Heart left ventricle (tissue), 16 donors: ENCODE measurements around the gene TPRG1L. TPM values are rescaled to one million over a fixed set of nuclear protein-coding genes. Genes with fewer than 3 reads are reported as not detected.

ENCODE experiments used
- ATAC-seq, 4 donors: fragments of 200-7000 bp; cut with Tn5 transposase; one replicate each; pipeline ENCODE4 v1.9.1; 2020 to 2022; ENCODE audit warnings: moderate library complexity in 4 of 4, mild to moderate bottlenecking in 3 of 4, moderate number of reproducible peaks in 1 of 4
- DNase-seq, 5 donors: peaks; one replicate each; pipeline ENCODE4 v3.0.0-alpha.2; 2020
- H3K27ac ChIP-seq, 12 donors: fragments of 200-600 bp; sonication (generic) in 4 of 12; one replicate each; pipeline versions ENCODE4 v1.5.0 to v1.8.0; 2016 to 2022; ENCODE audit warnings: mild to moderate bottlenecking in 2 of 12
- H3K27me3 ChIP-seq, 9 donors: fragments of 200-600 bp; sonication (generic) in 2 of 9; one replicate each; pipeline versions ENCODE4 v1.5.1 to v1.8.0; 2016 to 2022; ENCODE audit warnings: mild to moderate bottlenecking in 3 of 9
- H3K36me3 ChIP-seq, 9 donors: fragments of 200-600 bp; sonication (generic) in 2 of 9; one replicate each; pipeline versions ENCODE4 v1.5.0 to v1.8.0; 2018 to 2022; ENCODE audit warnings: mild to moderate bottlenecking in 2 of 9
- H3K4me1 ChIP-seq, 12 donors: fragments of 200-600 bp; sonication (generic) in 4 of 12; one replicate each; pipeline versions ENCODE4 v1.5.0 to v1.8.0; 2016 to 2022; ENCODE audit warnings: mild to moderate bottlenecking in 3 of 12
- H3K4me3 ChIP-seq, 12 donors: fragments of 200-600 bp; sonication (generic) in 4 of 12; one replicate each; pipeline versions ENCODE4 v1.5.0 to v1.8.0; 2017 to 2022; ENCODE audit warnings: mild to moderate bottlenecking in 9 of 12, moderate library complexity in 4 of 12
- H3K9me3 ChIP-seq, 12 donors: fragments of 200-600 bp; sonication (generic) in 4 of 12; one replicate each; pipeline versions ENCODE4 v1.5.0 to v1.8.0; 2016 to 2022; ENCODE audit warnings: mild to moderate bottlenecking in 1 of 12
- POLR2A ChIP-seq, 2 donors: fragments of 450-650 bp; IDR thresholded peaks; one replicate each; pipeline ENCODE4 v1.6.1; 2017; ENCODE audit warnings: antibody characterized with exemption in 2 of 2, mild to moderate bottlenecking in 2 of 2, moderate library complexity in 2 of 2
- WGBS, 4 donors: extraction: QIAGEN DNeasy Blood & Tissue Kit in 2 of 4; methylation state at CpG; one replicate each; pipeline versions ENCODE4 v1.1.5 to v1.1.7; 2013 to 2018; 5-methylcytosine and 5-hydroxymethylcytosine counted together
- intact Hi-C, 10 donors: fragments of 100-400 bp; cut with DNase I; formaldehyde crosslinking; loops; one replicate each; pipeline versions ENCODE4 v1.11.1 to v1.14.2; 2022
- polyA plus RNA-seq, 2 donors: library from polyadenylated mRNA; stranded (reverse); fragments of 200-250 nt; gene quantifications; one replicate each; pipeline ENCODE4 v1.2.3, GENCODE V29; 2013
- total RNA-seq, 9 donors: library from RNA; depleted of rRNA in 2 of 9; stranded (reverse); fragments of >200 nt in 2 of 9; fragmentation: NEBNext Ultra II Directional in 3 of 9; extraction: Animal tissue kit (Norgen Biotek cat#: 25700) in 3 of 9; gene quantifications; one replicate each; pipeline versions ENCODE4 v1.1.0 to v1.2.4, GENCODE V29; 2016 to 2023
- TF ChIP-seq, protein P1 (sequence below), 12 donors: fragments of 200-600 bp; sonication (generic) in 4 of 12; IDR thresholded peaks; one replicate each; pipeline versions ENCODE4 v1.5.0 to v1.8.0; 2018 to 2022; ENCODE audit warnings: antibody characterized with exemption in 12 of 12, mild to moderate bottlenecking in 5 of 12
- donor health status: ischemic (EF 13 %, LVEDD 7.1; RV severe dilation, severe dysfunction).
- donor health status: healthy with polysubstance abuse.
- donor health status: DM: no; HTN: yes; CAD: no.
- donor health status: DM: no; HTN: no; CAD: no.
- donor health status: ischemic (EF 25% LVEDD 6.9; RV normal size, moderate dysfunction).
- donor health status: ischemic (EF 25% LVEDD 5.7; RV mildly dilated, moderate dysfunction).
- donor health status: healthy.
- donor health status: DM: yes; HTN: yes; CAD: no.
- donor health status: ischemic (EF 35%, LVEDD 5.7; RV mildly dilated, moderate dysfunction).
- donor health status: nonischemic (EF 11% LVEDD 7.7; RV severe dilation, severe dysfunction).
- donor health status: DM: yes; HTN: yes; CAD: no.
- donor health status: PGD.
- donor health status: ischemic (EF 29% LVEDD 5.4; RV normal size, mild dysfunction).
- donor health status: nonischemic (EF 23%, LVEDD 6.1; RV moderate dilation, normal function).

TPRG1L gene
- total and polyA plus RNA-seq, 11 donors = 24.2 to 58.0 (median 48.8) TPM

DNA sequence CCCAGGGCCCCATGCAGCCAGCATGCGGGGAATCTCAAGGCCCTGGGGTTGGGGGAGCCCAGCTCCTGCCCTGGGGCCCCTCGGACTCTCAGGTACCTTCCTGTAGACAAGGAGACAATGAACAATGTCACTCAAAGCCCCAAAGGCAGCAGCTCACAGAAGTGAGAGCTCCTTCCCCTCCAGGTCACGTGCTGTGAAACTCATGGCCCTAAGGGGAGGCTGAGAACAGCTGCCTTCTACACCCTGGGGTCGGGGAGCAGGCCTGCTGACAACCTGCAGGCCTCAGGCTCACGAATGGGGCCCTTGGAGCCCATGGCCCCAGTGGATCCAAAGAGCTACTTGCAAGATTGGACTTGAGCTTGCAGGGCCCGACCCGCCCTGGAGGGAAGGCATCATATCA lies 16.7 kb upstream of the TPRG1L start:
- H3K9me3 ChIP-seq = no peaks in the 10 kb centered on the region
- TF ChIP-seq, protein P1, sequence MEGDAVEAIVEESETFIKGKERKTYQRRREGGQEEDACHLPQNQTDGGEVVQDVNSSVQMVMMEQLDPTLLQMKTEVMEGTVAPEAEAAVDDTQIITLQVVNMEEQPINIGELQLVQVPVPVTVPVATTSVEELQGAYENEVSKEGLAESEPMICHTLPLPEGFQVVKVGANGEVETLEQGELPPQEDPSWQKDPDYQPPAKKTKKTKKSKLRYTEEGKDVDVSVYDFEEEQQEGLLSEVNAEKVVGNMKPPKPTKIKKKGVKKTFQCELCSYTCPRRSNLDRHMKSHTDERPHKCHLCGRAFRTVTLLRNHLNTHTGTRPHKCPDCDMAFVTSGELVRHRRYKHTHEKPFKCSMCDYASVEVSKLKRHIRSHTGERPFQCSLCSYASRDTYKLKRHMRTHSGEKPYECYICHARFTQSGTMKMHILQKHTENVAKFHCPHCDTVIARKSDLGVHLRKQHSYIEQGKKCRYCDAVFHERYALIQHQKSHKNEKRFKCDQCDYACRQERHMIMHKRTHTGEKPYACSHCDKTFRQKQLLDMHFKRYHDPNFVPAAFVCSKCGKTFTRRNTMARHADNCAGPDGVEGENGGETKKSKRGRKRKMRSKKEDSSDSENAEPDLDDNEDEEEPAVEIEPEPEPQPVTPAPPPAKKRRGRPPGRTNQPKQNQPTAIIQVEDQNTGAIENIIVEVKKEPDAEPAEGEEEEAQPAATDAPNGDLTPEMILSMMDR (IDR thresholded peaks at IDR 0.05) = no peak
- no peak for TF ChIP-seq POLR2A (IDR thresholded peaks at IDR 0.05)
- no peak overlapping the region for H3K4me3 ChIP-seq
- no peak overlapping the region for H3K27ac ChIP-seq
- no peaks in the 10 kb centered on the region for H3K36me3 ChIP-seq
- intact Hi-C loops = no loop called here
- 89 to 94% (median 92%) methylated on average over 2 to 7 of the region's 7 CpGs for WGBS, 4 donors
- H3K27me3 ChIP-seq = peaks cover 13 to 68% (median 28%) of the 10 kb centered on the region in 9 donors
- ATAC-seq = no peak
- peaks cover 0 to 22% (median 10%) of the 10 kb centered on the region in 12 donors for H3K4me1 ChIP-seq
- DNase-seq = no peak

DNA sequence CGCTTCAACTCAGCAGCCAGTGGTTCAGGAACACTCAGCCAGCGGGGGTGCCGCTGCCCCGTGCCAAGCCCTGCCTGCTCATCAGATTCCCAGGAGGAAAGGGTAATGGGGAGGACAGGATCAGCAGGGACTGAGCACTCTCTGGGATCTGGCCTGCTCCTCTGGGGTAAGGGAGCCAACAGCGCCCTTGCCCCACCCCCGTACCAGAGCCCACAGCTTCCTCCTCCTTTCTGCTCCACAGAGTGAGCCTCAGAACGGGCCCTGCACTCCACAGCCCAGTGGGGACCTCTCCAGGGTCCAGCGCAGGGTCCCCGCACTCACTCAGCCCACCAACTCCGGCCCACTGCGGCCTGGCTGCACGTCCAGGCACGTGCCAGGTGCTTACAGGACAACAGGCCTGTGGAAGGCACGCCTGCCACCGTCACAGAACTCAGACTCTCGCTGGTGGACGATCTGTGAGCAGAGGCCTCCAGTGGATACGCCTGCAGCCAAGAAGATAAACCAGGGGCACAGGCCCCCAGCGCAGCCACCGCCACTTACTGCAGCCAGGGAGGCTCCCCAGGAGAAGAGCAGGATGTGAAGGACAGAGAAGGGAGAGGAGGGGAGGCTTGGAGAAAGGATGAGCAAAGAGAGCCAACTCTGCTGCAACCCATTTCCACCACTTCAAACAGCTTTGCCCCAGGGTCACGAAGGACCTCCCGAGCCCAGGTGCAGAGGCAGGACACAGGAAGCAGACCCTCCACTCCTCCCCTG lies 15.6 kb upstream of the TPRG1L start:
- DNase-seq (no peak), ATAC-seq (no peak)
- H3K27me3 ChIP-seq = peaks cover 13 to 68% (median 28%) of the 10 kb centered on the region in 9 donors
- 79 to 85% (median 81%) methylated on average over 18 to 22 of the region's 22 CpGs for WGBS, 4 donors
- intact Hi-C loops = no loop called here
- no peaks in the 10 kb centered on the region for H3K36me3 ChIP-seq
- no peaks in the 10 kb centered on the region for H3K9me3 ChIP-seq
- H3K4me1 ChIP-seq = peaks cover 0 to 22% (median 10%) of the 10 kb centered on the region in 12 donors
- TF ChIP-seq POLR2A (IDR thresholded peaks at IDR 0.05) = no peak
- TF ChIP-seq, protein P1 (IDR thresholded peaks at IDR 0.05) = no peak
- H3K4me3 ChIP-seq = no peak overlapping the region
- H3K27ac ChIP-seq = no peak overlapping the region

DNA sequence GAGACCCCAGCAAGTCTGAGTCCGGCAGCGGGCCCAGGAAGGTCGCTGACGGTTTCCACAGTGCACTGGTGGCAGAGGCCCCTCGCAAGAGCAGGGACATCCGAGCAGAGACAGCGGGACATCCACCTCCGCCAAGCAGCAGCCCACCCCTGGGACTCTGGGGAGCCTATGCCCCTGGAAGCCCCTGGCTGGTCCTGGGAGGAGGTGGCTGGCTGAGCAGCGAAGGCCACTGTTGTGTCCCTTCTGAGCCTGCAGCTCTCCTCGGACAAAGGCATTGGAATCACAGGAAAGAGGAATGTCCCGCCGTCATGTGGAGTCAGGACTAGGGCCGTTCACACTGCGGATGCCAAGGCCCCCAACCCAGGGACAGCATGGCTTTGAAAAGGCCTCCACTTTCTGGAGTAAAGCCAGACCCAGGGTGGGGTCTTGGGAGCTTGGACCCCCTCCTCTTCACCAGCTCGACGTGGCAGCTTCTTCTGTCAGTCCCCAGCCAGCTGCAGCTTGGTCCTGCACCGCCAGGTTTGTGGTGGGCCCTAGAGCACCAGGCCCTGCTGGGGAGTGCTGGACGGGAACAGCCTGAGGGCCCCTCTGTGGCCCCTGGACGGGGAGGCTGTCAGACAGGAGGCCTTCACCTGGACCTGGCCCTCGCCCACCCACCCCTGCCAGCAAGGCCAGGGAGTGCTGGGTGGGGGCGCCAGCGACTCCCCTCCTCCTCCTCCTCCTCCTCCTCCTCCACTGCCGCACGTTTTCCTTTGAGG lies 14.9 kb upstream of the TPRG1L start:
- peaks cover 13 to 61% (median 28%) of the 10 kb centered on the region in 9 donors for H3K27me3 ChIP-seq
- no peak for DNase-seq

More for the DNA sequence above, 14.9 kb upstream of the TPRG1L start:
- no peak overlapping the region for H3K4me3 ChIP-seq
- ATAC-seq = no peak
- no peak overlapping the region for H3K27ac ChIP-seq
- H3K4me1 ChIP-seq = peaks cover 0 to 22% (median 10%) of the 10 kb centered on the region in 12 donors
- TF ChIP-seq, protein P1 (IDR thresholded peaks at IDR 0.05) = no peak
- no peak for TF ChIP-seq POLR2A (IDR thresholded peaks at IDR 0.05)
- no peaks in the 10 kb centered on the region for H3K9me3 ChIP-seq
- 66 to 72% (median 69%) methylated on average over 13 to 24 of the region's 24 CpGs for WGBS, 4 donors
- no peaks in the 10 kb centered on the region for H3K36me3 ChIP-seq
- intact Hi-C loops = no loop called here
